Heart left ventricle (tissue), 13 donors: Measurements from ENCODE around the gene MAGI2.

ENCODE experiments used
- POLR2A ChIP-seq, 2 donors: fragments of 450-650 bp; IDR thresholded peaks; one replicate each; pipeline ENCODE4 v1.6.1; 2017; ENCODE audit warnings: antibody characterized with exemption in 2 of 2, mild to moderate bottlenecking in 2 of 2, moderate library complexity in 2 of 2
- TF ChIP-seq, protein P1 (sequence below), 12 donors: fragments of 200-600 bp; sonication (generic) in 4 of 12; IDR thresholded peaks; one replicate each; pipeline versions ENCODE4 v1.5.0 to v1.8.0; 2018 to 2022; ENCODE audit warnings: antibody characterized with exemption in 12 of 12, mild to moderate bottlenecking in 5 of 12
- donor health status: ischemic (EF 13 %, LVEDD 7.1; RV severe dilation, severe dysfunction).
- donor health status: DM: no; HTN: yes; CAD: no.
- donor health status: DM: no; HTN: no; CAD: no.
- donor health status: ischemic (EF 25% LVEDD 6.9; RV normal size, moderate dysfunction).
- donor health status: ischemic (EF 25% LVEDD 5.7; RV mildly dilated, moderate dysfunction).
- donor health status: ischemic (EF 35%, LVEDD 5.7; RV mildly dilated, moderate dysfunction).
- donor health status: nonischemic (EF 11% LVEDD 7.7; RV severe dilation, severe dysfunction).
- donor health status: DM: yes; HTN: yes; CAD: no.
- donor health status: PGD.
- donor health status: ischemic (EF 29% LVEDD 5.4; RV normal size, mild dysfunction).
- donor health status: nonischemic (EF 23%, LVEDD 6.1; RV moderate dilation, normal function).

DNA sequence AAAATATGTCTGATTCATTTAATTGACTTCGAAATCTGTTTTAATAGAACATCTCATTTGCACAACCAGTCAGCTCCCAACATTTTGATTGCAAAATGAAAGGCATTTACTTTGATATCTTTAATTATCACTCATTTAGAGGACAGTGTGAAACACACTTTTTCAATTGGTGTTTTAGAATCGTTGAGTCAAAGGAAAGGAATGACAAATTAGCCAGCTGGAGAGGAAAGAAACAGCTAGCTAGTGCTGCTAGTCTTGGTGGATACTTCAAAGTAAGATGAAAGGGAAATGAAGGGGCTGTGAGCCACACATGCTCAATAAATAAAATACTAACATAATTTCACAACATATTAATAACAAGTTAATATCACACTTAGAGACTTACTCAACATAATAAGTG, 1084.7 kb downstream of the MAGI2 start:
- TF ChIP-seq POLR2A (IDR thresholded peaks at IDR 0.05): no peak
- TF ChIP-seq, protein P1, sequence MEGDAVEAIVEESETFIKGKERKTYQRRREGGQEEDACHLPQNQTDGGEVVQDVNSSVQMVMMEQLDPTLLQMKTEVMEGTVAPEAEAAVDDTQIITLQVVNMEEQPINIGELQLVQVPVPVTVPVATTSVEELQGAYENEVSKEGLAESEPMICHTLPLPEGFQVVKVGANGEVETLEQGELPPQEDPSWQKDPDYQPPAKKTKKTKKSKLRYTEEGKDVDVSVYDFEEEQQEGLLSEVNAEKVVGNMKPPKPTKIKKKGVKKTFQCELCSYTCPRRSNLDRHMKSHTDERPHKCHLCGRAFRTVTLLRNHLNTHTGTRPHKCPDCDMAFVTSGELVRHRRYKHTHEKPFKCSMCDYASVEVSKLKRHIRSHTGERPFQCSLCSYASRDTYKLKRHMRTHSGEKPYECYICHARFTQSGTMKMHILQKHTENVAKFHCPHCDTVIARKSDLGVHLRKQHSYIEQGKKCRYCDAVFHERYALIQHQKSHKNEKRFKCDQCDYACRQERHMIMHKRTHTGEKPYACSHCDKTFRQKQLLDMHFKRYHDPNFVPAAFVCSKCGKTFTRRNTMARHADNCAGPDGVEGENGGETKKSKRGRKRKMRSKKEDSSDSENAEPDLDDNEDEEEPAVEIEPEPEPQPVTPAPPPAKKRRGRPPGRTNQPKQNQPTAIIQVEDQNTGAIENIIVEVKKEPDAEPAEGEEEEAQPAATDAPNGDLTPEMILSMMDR (IDR thresholded peaks at IDR 0.05): no peak
